Activated naive CD4-positive, alpha-beta T cell treated with anti-CD3 and anti-CD28 coated beads, Interleukin-2, amount 50 U/mL, for 72 hours (primary cell): Measurements from ENCODE around the gene TMEM63A. TPM values are rescaled to one million over a fixed set of nuclear protein-coding genes. Genes with fewer than 3 reads are reported as not detected.
"Not testable (repeated sequence)": the region's sequence is repeated elsewhere in the genome, so short reads cannot be mapped to it uniquely, and the experiment has no call there.

Experiments used
- ATAC-seq, 2 donors: fragments of 150-1000 bp; cut with Tn5 transposase; 2 replicates each; pipeline ENCODE4 v1.10.0; 2021; ENCODE audit warnings: mild to moderate bottlenecking in 2 of 2, moderate library complexity in 2 of 2
- DNase-seq, 2 donors: peaks; one replicate each; pipeline ENCODE4 v3.0.0; 2021 to 2022; ENCODE audit warnings: low spot score in 2 of 2
- H3K27ac Mint-ChIP-seq, 2 donors: one replicate each; pipeline ENCODE4 v1.8.0; 2022; ENCODE audit warnings: mild to moderate bottlenecking in 2 of 2, mixed read lengths in 2 of 2
- H3K36me3 Mint-ChIP-seq, 2 donors: one replicate each; pipeline ENCODE4 v1.8.0; 2022; ENCODE audit warnings: mixed read lengths in 2 of 2
- H3K9me3 Mint-ChIP-seq, 2 donors: one replicate each; pipeline ENCODE4 v1.8.0; 2022; ENCODE audit warnings: mixed read lengths in 2 of 2
- total RNA-seq, 2 donors: library from RNA; stranded (reverse); gene quantifications; one replicate each; pipeline ENCODE4 v1.2.3, GENCODE V29; 2022

TMEM63A gene
- total RNA-seq, 2 donors from 2014 or later = 67.8 to 115 TPM

- Mint-ChIP-seq H3K27ac (no peak overlapping the region), H3K36me3 (no peaks in the 10 kb centered on the region), H3K9me3 (no peaks in the 10 kb centered on the region)
- ATAC-seq = no peak
- DNase-seq = no peak
Observed at GRCh38 chr1:225891229-225891972, 9.2 kb upstream of the TMEM63A start.

GRCh38 chr1:225890346-225891228 is 8.4 kb upstream of the TMEM63A start:
- Mint-ChIP-seq H3K9me3 (no peaks in the 10 kb centered on the region), H3K36me3 (no peaks in the 10 kb centered on the region), H3K27ac (no peak overlapping the region)
- ATAC-seq = no peak
- DNase-seq = no peak

GRCh38 chr1:225889743-225890142 is 7.6 kb upstream of the TMEM63A start:
- Mint-ChIP-seq H3K27ac (no peak overlapping the region), H3K36me3 (no peaks in the 10 kb centered on the region), H3K9me3 (no peaks in the 10 kb centered on the region)
- DNase-seq = no peak
- no peak for ATAC-seq

GRCh38 chr1:225888898-225889601 is 6.9 kb upstream of the TMEM63A start, which contains the start of gene LEFTY1:
LEFTY1 (minus strand) TSS chr1:225889146; CDS start chr1:225889066, 80 bp downstream.
- Mint-ChIP-seq H3K36me3 (no peaks in the 10 kb centered on the region), H3K27ac (peak within 1 kb of the TSS in 1 of 2 donors; percentile 29), H3K9me3 (no peaks in the 10 kb centered on the region)
- no peak for ATAC-seq
- DNase-seq = no peak

- H3K36me3 Mint-ChIP-seq = no peaks in the 10 kb centered on the region
- H3K9me3 Mint-ChIP-seq = no peaks in the 10 kb centered on the region
Observed at GRCh38 chr1:225888289-225888897, 6.2 kb upstream of the TMEM63A start.

GRCh38 chr1:225887554-225888288 is 5.5 kb upstream of the TMEM63A start:
- not testable (repeated sequence) for H3K27ac Mint-ChIP-seq, H3K9me3 Mint-ChIP-seq, H3K36me3 Mint-ChIP-seq, DNase-seq, ATAC-seq

More at GRCh38 chr1:225888289-225888897, 6.2 kb upstream of the TMEM63A start:
- DNase-seq = no peak
- H3K27ac Mint-ChIP-seq = peak overlapping the region in 1 of 2 donors; percentile 29
- no peak for ATAC-seq

GRCh38 chr1:225887030-225887314 is 4.8 kb upstream of the TMEM63A start:
- Mint-ChIP-seq H3K36me3 (no peaks in the 10 kb centered on the region), H3K27ac (no peak overlapping the region), H3K9me3 (no peaks in the 10 kb centered on the region)
- DNase-seq (no peak), ATAC-seq (no peak)

GRCh38 chr1:225886159-225887029 is 4.2 kb upstream of the TMEM63A start:
- Mint-ChIP-seq H3K27ac (no peak overlapping the region), H3K36me3 (no peaks in the 10 kb centered on the region), H3K9me3 (no peaks in the 10 kb centered on the region)
- ATAC-seq (no peak), DNase-seq (no peak)

GRCh38 chr1:225885336-225885735 is 3.2 kb upstream of the TMEM63A start:
- Mint-ChIP-seq H3K36me3 (no peaks in the 10 kb centered on the region), H3K9me3 (no peaks in the 10 kb centered on the region), H3K27ac (no peak overlapping the region)
- DNase-seq = no peak
- ATAC-seq = no peak

- peak overlapping the region in 1 of 2 donors; percentile 85 for H3K27ac Mint-ChIP-seq
- no peak for DNase-seq
- H3K36me3 Mint-ChIP-seq = no peaks in the 10 kb centered on the region
- no peaks in the 10 kb centered on the region for H3K9me3 Mint-ChIP-seq
- no peak for ATAC-seq
Observed at GRCh38 chr1:225883616-225884265, 1.6 kb upstream of the TMEM63A start.

GRCh38 chr1:225882694-225883615 is 775 bp upstream of the TMEM63A start:
- Mint-ChIP-seq H3K36me3 (no peaks in the 10 kb centered on the region), H3K27ac (peak overlapping the region; percentile 84 to 85), H3K9me3 (no peaks in the 10 kb centered on the region)
- ATAC-seq (peak; percentile 35 to 48), DNase-seq (peak; percentile 44 to 62)

- ATAC-seq (peak; percentile 68 to 78), DNase-seq (peak; percentile 41 to 71)
- Mint-ChIP-seq H3K9me3 (no peaks in the 10 kb centered on the region), H3K27ac (peak overlapping the region; percentile 81 to 85), H3K36me3 (peaks cover 0 to 9% of the 10 kb centered on the region in 2 donors)
Observed at GRCh38 chr1:225881081-225881958, 860 bp downstream of the TMEM63A start.

- DNase-seq (no peak), ATAC-seq (no peak)
- peak overlapping the region in 1 of 2 donors; percentile 85 for H3K27ac Mint-ChIP-seq
- peaks cover 0 to 9% of the 10 kb centered on the region in 2 donors for H3K36me3 Mint-ChIP-seq
- H3K9me3 Mint-ChIP-seq = no peaks in the 10 kb centered on the region
Observed at GRCh38 chr1:225880636-225881035, 1.5 kb downstream of the TMEM63A start.
